ENCODE measurements around the gene MTG2.

The MTG2 gene

DNA sequence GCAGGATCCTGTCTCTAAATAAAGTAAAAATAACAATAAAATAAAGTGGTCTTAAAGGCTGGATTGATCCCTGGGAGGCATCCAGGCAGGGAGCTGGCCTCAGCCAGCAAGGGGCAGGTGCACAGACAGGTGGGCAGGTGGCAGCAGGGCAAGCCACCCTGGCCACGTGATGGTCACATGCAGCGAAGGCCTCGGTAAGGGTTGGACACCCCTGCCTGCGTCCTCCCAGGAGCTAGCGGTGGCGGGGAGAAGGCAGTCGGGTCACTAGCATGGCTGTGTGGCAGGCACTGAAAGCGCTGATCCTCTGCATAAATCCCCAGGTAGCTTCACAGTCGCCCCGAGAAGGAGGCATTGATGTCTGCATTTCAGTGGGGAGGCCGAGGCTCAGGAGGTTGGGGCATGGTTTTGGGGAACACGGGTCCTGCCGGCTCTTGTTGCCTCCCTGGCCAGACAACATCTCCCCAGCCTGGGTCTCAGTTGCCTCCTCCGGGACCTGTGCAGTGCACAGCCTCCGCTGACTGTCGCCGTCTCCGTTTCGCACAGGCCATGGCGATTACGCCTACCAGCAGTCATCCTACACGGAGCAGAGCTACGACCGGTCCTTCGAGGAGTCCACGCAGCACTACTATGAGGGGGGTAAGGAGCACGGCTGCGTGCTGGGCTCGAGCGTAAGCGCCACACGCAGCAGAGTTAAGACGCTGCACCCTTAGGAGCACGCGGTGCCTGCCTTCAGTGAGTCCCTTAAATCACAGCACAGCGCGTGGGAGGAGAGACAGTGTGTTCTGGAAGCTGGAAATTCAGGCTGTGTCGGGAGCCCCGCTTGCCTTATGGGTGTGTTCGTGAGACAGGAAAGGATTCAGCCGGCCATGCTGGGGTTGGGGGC, 17.7 kb upstream of the MTG2 start:
- Histone ChIP-seq H3K36me3 (ENCODE audit: insufficient read depth, low read length) (peaks cover 82% of the 10 kb centered on the region), H3K9ac (ENCODE audit: low read depth, low read length) (no peak overlapping the region), H3K4me1 (ENCODE audit: insufficient read depth, low read length) (no peaks in the 10 kb centered on the region), H3K4me3 (ENCODE audit: low read length) (no peak overlapping the region), H3K9me3 (ENCODE audit: insufficient read depth, low read depth, low read length) (no peaks in the 10 kb centered on the region), H3K27me3 (ENCODE audit: insufficient read depth, low read length) (no peaks in the 10 kb centered on the region), H3K27ac (ENCODE audit: low read depth, low read length) (no peak overlapping the region)
- 97% methylated on average over 41 of the region's 41 CpGs for WGBS

- Histone ChIP-seq H3K27ac (ENCODE audit: low read depth, low read length) (no peak overlapping the region), H3K9me3 (ENCODE audit: insufficient read depth, low read depth, low read length) (no peaks in the 10 kb centered on the region), H3K36me3 (ENCODE audit: insufficient read depth, low read length) (peaks cover 76% of the 10 kb centered on the region), H3K4me3 (ENCODE audit: low read length) (no peak overlapping the region), H3K4me1 (ENCODE audit: insufficient read depth, low read length) (no peaks in the 10 kb centered on the region), H3K9ac (ENCODE audit: low read depth, low read length) (no peak overlapping the region), H3K27me3 (ENCODE audit: insufficient read depth, low read length) (no peaks in the 10 kb centered on the region)
- 92% methylated on average over 25 of the region's 25 CpGs for WGBS
Observed at GRCh38 chr20:62165762-62166399, 16.9 kb upstream of the MTG2 start.

DNA sequence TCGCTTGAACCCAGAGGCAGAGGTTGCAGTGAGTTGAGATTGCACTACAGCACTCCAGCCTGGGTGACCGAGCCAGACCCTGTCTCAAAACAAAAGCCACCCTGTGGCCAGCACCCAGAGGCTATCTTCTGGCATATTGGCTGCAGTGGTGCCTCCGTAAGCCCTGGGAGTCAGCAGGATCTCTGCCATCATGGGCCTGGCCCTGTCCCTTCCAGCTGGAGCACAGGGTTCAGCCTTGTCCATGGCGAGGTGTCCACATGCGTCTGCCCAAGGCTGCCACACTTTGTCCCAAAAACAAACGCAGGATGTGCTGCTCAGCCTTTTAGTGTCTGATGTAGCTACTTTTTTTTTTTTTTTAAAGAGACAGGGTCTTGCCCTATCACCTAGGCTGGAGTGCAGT, 15.4 kb upstream of the MTG2 start:
- no peak overlapping the region for H3K4me3 ChIP-seq (ENCODE audit: low read length)
- H3K27ac ChIP-seq (ENCODE audit: low read depth, low read length), result no peak overlapping the region
- no peaks in the 10 kb centered on the region for H3K27me3 ChIP-seq (ENCODE audit: insufficient read depth, low read length)
- H3K9me3 ChIP-seq (ENCODE audit: insufficient read depth, low read depth, low read length), result no peaks in the 10 kb centered on the region
- WGBS, result 96% methylated on average over 6 of the region's 6 CpGs
- H3K4me1 ChIP-seq (ENCODE audit: insufficient read depth, low read length), result no peaks in the 10 kb centered on the region
- H3K36me3 ChIP-seq (ENCODE audit: insufficient read depth, low read length), result peaks cover 65% of the 10 kb centered on the region
- H3K9ac ChIP-seq (ENCODE audit: low read depth, low read length), result no peak overlapping the region

DNA sequence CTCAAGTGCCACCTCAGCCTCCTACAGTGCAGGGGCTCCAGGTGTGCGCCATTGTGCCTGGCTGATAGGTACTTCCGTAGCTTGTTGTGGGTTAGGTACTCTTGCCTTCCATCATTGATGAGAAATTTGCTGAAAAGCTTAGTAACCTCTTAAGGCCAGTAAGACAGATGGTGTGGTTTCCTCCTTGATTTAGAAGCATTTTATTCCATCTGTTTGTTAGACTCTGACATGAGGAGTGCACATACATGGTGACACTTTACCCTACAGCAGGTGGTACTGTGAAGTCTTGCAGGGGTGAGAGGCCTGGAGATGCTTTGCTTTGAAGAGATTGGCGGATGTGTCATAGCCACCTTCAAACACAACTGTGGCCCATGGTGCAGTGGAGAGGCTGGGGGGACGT, 14.8 kb upstream of the MTG2 start:
- WGBS, result 90% methylated on average over 4 of the region's 4 CpGs
- Histone ChIP-seq H3K4me3 (ENCODE audit: low read length) (no peak overlapping the region), H3K9ac (ENCODE audit: low read depth, low read length) (no peak overlapping the region), H3K27ac (ENCODE audit: low read depth, low read length) (no peak overlapping the region), H3K27me3 (ENCODE audit: insufficient read depth, low read length) (no peaks in the 10 kb centered on the region), H3K4me1 (ENCODE audit: insufficient read depth, low read length) (no peaks in the 10 kb centered on the region), H3K36me3 (ENCODE audit: insufficient read depth, low read length) (peaks cover 63% of the 10 kb centered on the region), H3K9me3 (ENCODE audit: insufficient read depth, low read depth, low read length) (no peaks in the 10 kb centered on the region)

DNA sequence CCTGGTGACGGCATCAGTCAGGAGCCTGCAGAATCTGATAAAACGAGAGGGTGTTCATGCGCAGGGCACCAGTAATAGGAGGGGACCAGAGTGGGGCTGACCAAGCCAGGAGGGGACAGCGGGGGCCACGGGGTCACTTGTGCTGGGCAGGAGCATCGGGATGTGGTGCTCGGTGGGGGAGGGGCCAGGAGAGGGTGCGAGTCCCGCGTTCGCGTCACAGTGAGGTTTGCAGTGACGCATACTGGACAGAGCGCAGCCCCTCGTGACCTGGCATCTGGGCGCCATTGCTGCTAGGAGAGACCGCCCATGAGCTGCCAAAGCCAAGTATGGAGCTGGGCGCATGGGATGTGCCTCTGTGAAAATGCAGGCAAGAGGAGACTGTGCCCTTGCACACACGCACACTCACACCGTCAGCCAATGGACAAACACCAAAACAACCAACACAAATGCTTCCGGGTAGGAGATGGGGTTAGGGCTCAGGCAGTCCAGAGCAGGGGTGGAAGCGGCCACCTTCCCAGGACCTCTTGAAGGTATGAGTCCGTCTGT, 13.9 kb upstream of the MTG2 start:
- Histone ChIP-seq H3K27ac (ENCODE audit: low read depth, low read length) (no peak overlapping the region), H3K27me3 (ENCODE audit: insufficient read depth, low read length) (no peaks in the 10 kb centered on the region), H3K9ac (ENCODE audit: low read depth, low read length) (no peak overlapping the region), H3K4me1 (ENCODE audit: insufficient read depth, low read length) (no peaks in the 10 kb centered on the region), H3K9me3 (ENCODE audit: insufficient read depth, low read depth, low read length) (no peaks in the 10 kb centered on the region), H3K36me3 (ENCODE audit: insufficient read depth, low read length) (peaks cover 58% of the 10 kb centered on the region), H3K4me3 (ENCODE audit: low read length) (no peak overlapping the region)
- WGBS, result 96% methylated on average over 23 of the region's 23 CpGs

DNA sequence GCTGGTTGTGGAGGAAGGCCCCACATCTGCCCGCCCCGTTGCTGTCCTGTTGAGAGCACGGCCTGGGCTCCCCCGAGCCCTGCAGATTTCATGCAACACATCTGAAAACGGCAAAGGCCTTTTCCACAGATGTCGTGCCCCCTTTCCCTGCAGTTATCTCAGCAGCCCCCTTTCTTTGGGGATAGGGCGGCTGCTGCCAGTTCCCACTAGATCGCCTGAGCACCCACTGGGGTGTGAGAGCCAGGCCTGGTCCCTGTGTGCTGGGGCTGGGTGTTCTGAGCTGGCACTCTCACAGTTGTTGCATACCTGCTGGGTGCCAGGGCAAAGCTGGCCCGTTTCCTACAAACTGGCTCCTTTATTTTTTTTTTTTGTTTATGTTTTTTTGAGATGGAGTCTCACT, 12.3 kb upstream of the MTG2 start:
- Histone ChIP-seq H3K36me3 (ENCODE audit: insufficient read depth, low read length) (peaks cover 57% of the 10 kb centered on the region), H3K9ac (ENCODE audit: low read depth, low read length) (no peak overlapping the region), H3K27ac (ENCODE audit: low read depth, low read length) (no peak overlapping the region), H3K27me3 (ENCODE audit: insufficient read depth, low read length) (no peaks in the 10 kb centered on the region), H3K4me1 (ENCODE audit: insufficient read depth, low read length) (no peaks in the 10 kb centered on the region), H3K4me3 (ENCODE audit: low read length) (no peak overlapping the region), H3K9me3 (ENCODE audit: insufficient read depth, low read depth, low read length) (no peaks in the 10 kb centered on the region)
- 94% methylated on average over 9 of the region's 9 CpGs for WGBS

- H3K27me3 ChIP-seq (ENCODE audit: insufficient read depth, low read length), result no peaks in the 10 kb centered on the region
- no peak overlapping the region for H3K9ac ChIP-seq (ENCODE audit: low read depth, low read length)
- no peaks in the 10 kb centered on the region for H3K4me1 ChIP-seq (ENCODE audit: insufficient read depth, low read length)
- no peak overlapping the region for H3K27ac ChIP-seq (ENCODE audit: low read depth, low read length)
- peaks cover 57% of the 10 kb centered on the region for H3K36me3 ChIP-seq (ENCODE audit: insufficient read depth, low read length)
- H3K4me3 ChIP-seq (ENCODE audit: low read length), result no peak overlapping the region
- no peaks in the 10 kb centered on the region for H3K9me3 ChIP-seq (ENCODE audit: insufficient read depth, low read depth, low read length)
- 92% methylated on average over 8 of the region's 8 CpGs for WGBS
Observed at GRCh38 chr20:62171245-62171644, 11.6 kb upstream of the MTG2 start.

GRCh38 chr20:62172666-62173065, 10.2 kb upstream of the MTG2 start:
- no peaks in the 10 kb centered on the region for H3K4me1 ChIP-seq (ENCODE audit: insufficient read depth, low read length)
- WGBS, result 95% methylated on average over 18 of the region's 18 CpGs

GRCh38 chr20:62174021-62174804, 8.6 kb upstream of the MTG2 start:
- Histone ChIP-seq H3K4me3 (ENCODE audit: low read length) (no peak overlapping the region), H3K4me1 (ENCODE audit: insufficient read depth, low read length) (no peaks in the 10 kb centered on the region), H3K36me3 (ENCODE audit: insufficient read depth, low read length) (peaks cover 51% of the 10 kb centered on the region), H3K9ac (ENCODE audit: low read depth, low read length) (no peak overlapping the region), H3K27ac (ENCODE audit: low read depth, low read length) (no peak overlapping the region), H3K27me3 (ENCODE audit: insufficient read depth, low read length) (no peaks in the 10 kb centered on the region), H3K9me3 (ENCODE audit: insufficient read depth, low read depth, low read length) (no peaks in the 10 kb centered on the region)
- WGBS, result 95% methylated on average over 28 of the region's 28 CpGs

More at GRCh38 chr20:62172666-62173065, 10.2 kb upstream of the MTG2 start:
- no peaks in the 10 kb centered on the region for H3K27me3 ChIP-seq (ENCODE audit: insufficient read depth, low read length)
- no peak overlapping the region for H3K4me3 ChIP-seq (ENCODE audit: low read length)
- H3K36me3 ChIP-seq (ENCODE audit: insufficient read depth, low read length), result peaks cover 57% of the 10 kb centered on the region
- no peaks in the 10 kb centered on the region for H3K9me3 ChIP-seq (ENCODE audit: insufficient read depth, low read depth, low read length)
- H3K9ac ChIP-seq (ENCODE audit: low read depth, low read length), result no peak overlapping the region
- H3K27ac ChIP-seq (ENCODE audit: low read depth, low read length), result no peak overlapping the region

DNA sequence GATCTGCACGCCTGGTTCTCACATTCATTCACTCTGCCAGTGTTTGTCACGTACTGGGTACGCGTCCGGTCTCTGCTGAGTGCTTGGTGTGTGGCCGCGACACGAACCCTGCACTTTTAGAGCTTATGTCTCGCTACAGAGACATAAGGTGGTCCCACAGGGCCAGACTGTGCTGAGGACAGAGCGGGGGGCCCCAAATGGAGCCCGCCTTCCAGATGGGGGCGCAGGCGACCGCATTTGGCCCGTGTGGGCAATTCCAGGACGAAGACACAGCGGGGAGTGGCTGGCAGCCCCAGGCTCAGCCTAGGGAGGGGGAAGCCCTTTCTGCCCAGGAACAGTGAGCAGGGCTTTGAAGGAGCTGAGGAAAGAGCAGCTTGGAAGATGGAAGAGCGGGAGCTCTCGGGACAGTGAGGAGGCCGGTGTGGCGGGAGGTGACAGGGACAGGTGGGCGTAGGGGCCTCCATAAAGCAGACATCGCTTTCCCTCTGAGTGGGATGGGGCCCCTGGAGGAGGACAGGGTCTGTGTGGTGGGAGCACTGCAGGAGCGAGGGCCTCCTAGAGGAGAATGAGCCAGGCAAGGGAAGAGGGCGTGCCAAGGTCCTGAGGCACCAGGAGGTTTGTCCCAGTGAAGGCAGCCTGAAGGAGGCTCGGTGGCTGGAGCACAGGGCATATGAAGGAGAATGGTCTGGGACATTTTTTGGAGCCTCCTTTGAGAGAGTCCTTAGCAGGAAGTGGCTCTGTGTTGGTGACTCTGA, 7.8 kb upstream of the MTG2 start:
- Histone ChIP-seq H3K36me3 (ENCODE audit: insufficient read depth, low read length) (peaks cover 52% of the 10 kb centered on the region), H3K9ac (ENCODE audit: low read depth, low read length) (no peak overlapping the region), H3K27me3 (ENCODE audit: insufficient read depth, low read length) (no peaks in the 10 kb centered on the region), H3K9me3 (ENCODE audit: insufficient read depth, low read depth, low read length) (no peaks in the 10 kb centered on the region), H3K4me3 (ENCODE audit: low read length) (no peak overlapping the region), H3K27ac (ENCODE audit: low read depth, low read length) (no peak overlapping the region), H3K4me1 (ENCODE audit: insufficient read depth, low read length) (no peaks in the 10 kb centered on the region)
- 94% methylated on average over 26 of the region's 26 CpGs for WGBS

Measured in HUES64 (cell line).